ENCODE measurements around the gene THSD7B. TPM values are rescaled to one million over a fixed set of nuclear protein-coding genes. Genes with fewer than 3 reads are reported as not detected.

THSD7B gene
- total and polyA plus RNA-seq, 8 donors = 0.13 to 4.5 (median 2.7) TPM

DNA sequence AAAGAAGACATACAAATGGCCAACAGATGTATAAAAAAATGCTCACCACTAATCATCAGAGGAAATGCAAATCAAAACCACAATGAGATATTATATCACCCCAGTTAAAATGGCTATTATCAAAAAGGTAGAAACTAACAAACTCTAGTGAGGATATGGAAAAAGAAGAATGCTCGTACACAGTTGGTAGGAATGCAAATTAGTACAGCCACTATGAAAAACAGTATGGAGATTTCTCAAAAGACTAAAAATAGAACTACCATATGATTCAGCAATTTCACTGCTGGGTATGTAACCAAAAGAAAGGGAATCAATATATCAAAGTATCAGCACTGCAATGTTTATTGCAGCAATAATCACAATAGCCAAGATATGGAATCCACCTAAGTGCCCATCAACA, 679.6 kb downstream of the THSD7B start:
- intact Hi-C loops (cut with DNase I) = no loop called here
- H3K4me3 ChIP-seq = no peak overlapping the region
- no peaks in the 10 kb centered on the region for H3K27me3 ChIP-seq
- H3K27ac ChIP-seq = no peak overlapping the region
- DNase-seq (no peak), ATAC-seq (no peak)
- H3K36me3 ChIP-seq = no peaks in the 10 kb centered on the region
- H3K4me1 ChIP-seq = no peaks in the 10 kb centered on the region
- TF ChIP-seq, protein P1, sequence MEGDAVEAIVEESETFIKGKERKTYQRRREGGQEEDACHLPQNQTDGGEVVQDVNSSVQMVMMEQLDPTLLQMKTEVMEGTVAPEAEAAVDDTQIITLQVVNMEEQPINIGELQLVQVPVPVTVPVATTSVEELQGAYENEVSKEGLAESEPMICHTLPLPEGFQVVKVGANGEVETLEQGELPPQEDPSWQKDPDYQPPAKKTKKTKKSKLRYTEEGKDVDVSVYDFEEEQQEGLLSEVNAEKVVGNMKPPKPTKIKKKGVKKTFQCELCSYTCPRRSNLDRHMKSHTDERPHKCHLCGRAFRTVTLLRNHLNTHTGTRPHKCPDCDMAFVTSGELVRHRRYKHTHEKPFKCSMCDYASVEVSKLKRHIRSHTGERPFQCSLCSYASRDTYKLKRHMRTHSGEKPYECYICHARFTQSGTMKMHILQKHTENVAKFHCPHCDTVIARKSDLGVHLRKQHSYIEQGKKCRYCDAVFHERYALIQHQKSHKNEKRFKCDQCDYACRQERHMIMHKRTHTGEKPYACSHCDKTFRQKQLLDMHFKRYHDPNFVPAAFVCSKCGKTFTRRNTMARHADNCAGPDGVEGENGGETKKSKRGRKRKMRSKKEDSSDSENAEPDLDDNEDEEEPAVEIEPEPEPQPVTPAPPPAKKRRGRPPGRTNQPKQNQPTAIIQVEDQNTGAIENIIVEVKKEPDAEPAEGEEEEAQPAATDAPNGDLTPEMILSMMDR (IDR thresholded peaks at IDR 0.05) = no peak
- peaks cover 0 to 5% of the 10 kb centered on the region in 2 donors for H3K9me3 ChIP-seq

DNA sequence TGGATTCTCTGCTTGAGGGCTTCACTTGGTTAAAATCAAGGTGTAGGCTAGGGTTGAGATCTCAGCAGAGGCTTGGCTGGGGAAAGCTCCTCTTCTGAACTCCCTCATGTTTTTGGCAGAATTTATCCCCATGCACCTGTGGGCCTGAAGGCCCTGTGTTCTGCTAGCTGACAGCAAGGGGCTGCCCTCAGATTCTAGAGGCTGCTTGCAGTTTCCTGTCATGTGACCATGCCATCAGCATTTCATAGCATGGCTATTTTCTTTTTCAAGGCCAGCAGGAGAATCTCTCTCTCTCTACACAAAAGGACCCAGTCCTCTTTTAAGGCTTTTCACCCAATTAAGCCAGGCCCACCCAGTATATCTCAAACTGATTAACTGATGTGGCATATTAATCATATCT, 684.1 kb downstream of the THSD7B start:
- TF ChIP-seq, protein P1 (IDR thresholded peaks at IDR 0.05) = no peak
- intact Hi-C loops (cut with DNase I) = no loop called here
- H3K27ac ChIP-seq = no peak overlapping the region
- H3K4me1 ChIP-seq = no peaks in the 10 kb centered on the region
- H3K4me3 ChIP-seq = no peak overlapping the region
- H3K36me3 ChIP-seq = no peaks in the 10 kb centered on the region
- no peak for ATAC-seq
- DNase-seq = no peak
- no peaks in the 10 kb centered on the region for H3K27me3 ChIP-seq
- peaks cover 0 to 5% of the 10 kb centered on the region in 2 donors for H3K9me3 ChIP-seq

DNA sequence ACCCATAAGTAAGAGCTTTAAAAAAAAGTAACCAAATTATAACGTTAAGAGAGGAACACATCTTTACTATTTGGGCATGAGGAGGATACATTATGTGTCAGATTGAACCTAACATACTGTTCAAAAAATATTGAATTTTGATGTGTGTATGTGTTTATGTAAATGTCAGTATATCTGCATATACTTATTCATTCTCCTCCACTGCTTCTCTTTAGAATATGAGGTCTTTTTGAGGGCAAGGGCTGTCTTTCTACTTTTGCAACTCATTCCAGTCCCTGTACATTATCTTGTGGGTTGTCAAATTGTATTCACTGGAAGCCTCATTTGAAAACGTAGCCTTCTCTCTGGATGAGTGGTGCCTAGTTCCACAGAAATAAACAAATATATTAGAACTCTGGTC, 689.5 kb downstream of the THSD7B start:
- H3K27me3 ChIP-seq = no peaks in the 10 kb centered on the region
- H3K36me3 ChIP-seq = no peaks in the 10 kb centered on the region
- ATAC-seq = no peak
- H3K9me3 ChIP-seq = no peaks in the 10 kb centered on the region
- no peak overlapping the region for H3K27ac ChIP-seq
- H3K4me1 ChIP-seq = no peaks in the 10 kb centered on the region
- no peak overlapping the region for H3K4me3 ChIP-seq
- TF ChIP-seq, protein P1 (IDR thresholded peaks at IDR 0.05) = no peak
- no peak for DNase-seq
- intact Hi-C loops (cut with DNase I) = no loop called here

DNA sequence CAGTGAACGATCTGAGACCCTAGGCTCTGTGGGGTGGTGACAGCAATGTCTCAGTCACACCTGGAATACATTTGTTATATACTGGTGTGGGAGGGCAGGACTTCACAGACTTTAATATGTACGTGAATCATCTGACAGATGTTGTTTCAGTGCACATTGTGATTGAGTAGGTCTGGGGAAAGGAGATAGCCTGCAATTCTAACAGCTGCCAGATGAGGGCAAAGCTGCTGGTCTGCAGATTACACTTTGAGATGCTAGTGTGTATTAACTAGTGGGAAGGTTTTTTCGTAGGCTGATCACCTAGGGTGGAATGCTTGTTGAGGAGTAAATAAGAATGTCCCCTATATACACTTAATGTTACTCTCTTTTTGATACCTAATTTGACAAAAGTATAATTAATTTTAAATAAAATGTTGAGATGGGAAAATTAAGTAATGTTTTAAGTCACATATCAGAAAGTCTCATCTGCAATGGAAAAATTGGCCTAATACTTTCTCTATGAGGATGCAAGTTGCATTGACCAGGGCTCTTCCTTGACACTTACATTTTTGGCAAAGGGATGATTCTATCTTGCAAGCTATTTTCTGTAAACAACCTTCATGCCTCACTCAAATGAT, 702.0 kb downstream of the THSD7B start:
- intact Hi-C loops (cut with DNase I) = no loop called here

DNA sequence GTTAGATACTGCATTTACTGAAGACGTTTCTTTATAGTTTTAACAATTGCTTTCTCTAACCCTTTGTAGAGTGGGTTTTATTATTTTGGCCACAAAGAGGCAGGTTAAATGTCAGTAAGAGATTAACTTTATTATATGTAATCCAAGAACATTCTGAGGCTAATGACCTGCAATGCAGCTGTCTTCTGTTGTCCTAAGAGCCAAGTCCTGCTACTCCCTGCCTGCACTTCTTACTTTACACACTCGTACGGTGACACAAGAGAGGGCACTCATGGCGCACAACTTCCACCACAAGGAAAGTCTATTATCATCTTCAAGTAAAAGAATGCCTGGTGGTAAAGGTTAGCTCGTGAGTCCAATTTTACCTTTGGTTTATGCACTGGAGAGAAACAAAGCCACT, 727.9 kb downstream of the THSD7B start:
- DNase-seq (no peak), ATAC-seq (no peak)
- TF ChIP-seq, protein P1 (IDR thresholded peaks at IDR 0.05) = no peak
- Histone ChIP-seq H3K27ac (no peak overlapping the region), H3K9me3 (no peaks in the 10 kb centered on the region), H3K27me3 (no peaks in the 10 kb centered on the region), H3K4me1 (no peaks in the 10 kb centered on the region), H3K4me3 (no peak overlapping the region), H3K36me3 (no peaks in the 10 kb centered on the region)
- intact Hi-C loops (cut with DNase I) = no loop called here

More for the DNA sequence above, 702.0 kb downstream of the THSD7B start:
- Histone ChIP-seq H3K27me3 (no peaks in the 10 kb centered on the region), H3K4me3 (no peak overlapping the region), H3K27ac (no peak overlapping the region), H3K4me1 (no peaks in the 10 kb centered on the region), H3K9me3 (no peaks in the 10 kb centered on the region), H3K36me3 (no peaks in the 10 kb centered on the region)
- peak in 2 of 4 donors; percentile 5 to 31 for DNase-seq
- TF ChIP-seq, protein P1 (IDR thresholded peaks at IDR 0.05) = peak; percentile 40 to 49
- ATAC-seq = peak; percentile 88
